CD4-positive, alpha-beta T cell (primary cell): ENCODE data around the gene C10orf71. TPM values are rescaled to one million over a fixed set of nuclear protein-coding genes. Genes with fewer than 3 reads are reported as not detected.

Source experiments
- ATAC-seq: fragments of 200-7000 bp; cut with Tn5 transposase; one replicate; pipeline ENCODE4 v1.10.0; 2022; ENCODE audit warnings: mild to moderate bottlenecking; ENCODE audit not compliant: poor library complexity
- CTCF ChIA-PET: fragments of 350-600 bp; sonication (Branson Sonifier 250); formaldehyde crosslinking; loops from one replicate; lab custom pipeline; 2021; ENCODE audit warnings: antibody characterized with exemption, inconsistent platforms; lab: Charles Lee
- POLR2A ChIA-PET: fragments of 350-600 bp; sonication (Branson Sonifier 250); formaldehyde crosslinking; loops from one replicate; lab custom pipeline; 2021; ENCODE audit warnings: antibody characterized with exemption, inconsistent platforms; lab: Charles Lee
- DNase-seq, 14 experiments: peaks; one replicate each; pipeline ENCODE4 v3.0.0-alpha.2; 2013 to 2020; ENCODE audit warnings: mixed read lengths in 2 of 14
- H3K27ac ChIP-seq, 2 donors: one replicate each; pipeline versions ENCODE4 v1.5.1 to v1.7.0; 2013; ENCODE audit warnings: low read length in 2 of 2, low read depth in 1 of 2, mild to moderate bottlenecking in 1 of 2
- H3K27me3 ChIP-seq, 2 experiments: 1 replicate in 1 of 2; 2 replicates in 1 of 2; pipeline versions ENCODE4 v1.6.1 to v1.7.0; 2013; ENCODE audit warnings: low read length in 2 of 2, control low read depth in 1 of 2, mild to moderate bottlenecking in 1 of 2, moderate library complexity in 1 of 2; ENCODE audit not compliant: insufficient read depth in 2 of 2, control insufficient read depth in 1 of 2
- H3K36me3 ChIP-seq: one replicate; pipeline ENCODE4 v1.6.1; 2013; ENCODE audit warnings: low read length, control low read depth; ENCODE audit not compliant: insufficient read depth
- H3K4me1 ChIP-seq: one replicate; pipeline ENCODE4 v1.6.1; 2013; ENCODE audit warnings: low read length, control low read depth; ENCODE audit not compliant: insufficient read depth
- H3K4me3 ChIP-seq: one replicate; pipeline ENCODE4 v1.5.1; 2013; ENCODE audit warnings: mild to moderate bottlenecking, low read length, moderate library complexity
- H3K9me3 ChIP-seq, 2 experiments: 1 replicate in 1 of 2; 2 replicates in 1 of 2; pipeline versions ENCODE4 v1.6.1 to v1.7.0; 2013; ENCODE audit warnings: low read length in 2 of 2, mild to moderate bottlenecking in 2 of 2, control low read depth in 1 of 2, moderate library complexity in 1 of 2; ENCODE audit not compliant: control insufficient read depth in 1 of 2, insufficient read depth in 1 of 2
- H3K27ac Mint-ChIP-seq: one replicate; pipeline ENCODE4 v1.8.0; 2020; ENCODE audit warnings: mixed read lengths
- H3K27me3 Mint-ChIP-seq: one replicate; pipeline ENCODE4 v1.8.0; 2021; ENCODE audit warnings: mixed read lengths
- H3K36me3 Mint-ChIP-seq: one replicate; pipeline ENCODE4 v1.8.0; 2021; ENCODE audit warnings: low read depth, mixed read lengths
- H3K4me1 Mint-ChIP-seq: one replicate; pipeline ENCODE4 v1.8.0; 2021; ENCODE audit warnings: low read depth, mixed read lengths
- H3K4me3 Mint-ChIP-seq: one replicate; pipeline ENCODE4 v1.8.0; 2020; ENCODE audit warnings: mild to moderate bottlenecking, mixed read lengths
- H3K9me3 Mint-ChIP-seq: one replicate; pipeline ENCODE4 v1.8.0; 2020; ENCODE audit warnings: mixed read lengths
- CTCF ChIP-seq: fragments of 200-600 bp; IDR thresholded peaks from one replicate; pipeline ENCODE4 v1.8.0; 2022; ENCODE audit warnings: antibody characterized with exemption, mild to moderate bottlenecking
- intact Hi-C, 2 experiments: fragments of 100-400 bp; cut with DNase I in 1 of 2; cut with micrococcal nuclease in 1 of 2; formaldehyde crosslinking; loops; one replicate each; pipeline versions ENCODE4 v1.15.1 to v1.9.0; 2023 to 2025; cut with DNase I, micrococcal nuclease
- total RNA-seq, 174 experiments: library from RNA in 2 of 174; stranded (reverse) in 2 of 174; gene quantifications; one replicate each; pipeline ENCODE4 v1.2.3 and lab custom pipeline; 2021 to 2026

Gene C10orf71
- total RNA-seq, 2 experiments from 2014 or later: not detected

- ATAC-seq: no peak
- CTCF ChIA-PET: no interaction called here
- Mint-ChIP-seq H3K4me1 (no peaks in the 10 kb centered on the region), H3K27me3 (no peaks in the 10 kb centered on the region), H3K36me3 (no peaks in the 10 kb centered on the region), H3K9me3 (no peaks in the 10 kb centered on the region), H3K4me3 (no peak overlapping the region), H3K27ac (no peak overlapping the region)
- Histone ChIP-seq H3K4me3 (no peak overlapping the region), H3K4me1 (no peaks in the 10 kb centered on the region), H3K27me3 (peaks cover 0 to 5% of the 10 kb centered on the region in 2 experiments), H3K9me3 (peaks cover 0 to 4% of the 10 kb centered on the region in 2 experiments), H3K27ac (no peak overlapping the region), H3K36me3 (no peaks in the 10 kb centered on the region)
- no peak for DNase-seq
- no peak for TF ChIP-seq CTCF
- POLR2A ChIA-PET: no interaction called here
- intact Hi-C loops: no loop called here
These were observed 4.7 kb downstream of the C10orf71 start for GRCh38 chr10:49303711-49304110.

GRCh38 chr10:49304137-49304536, 5.2 kb downstream of the C10orf71 start:
- Histone ChIP-seq H3K4me1 (peaks cover 1% of the 10 kb centered on the region), H3K9me3 (peaks cover 0 to 7% of the 10 kb centered on the region in 2 experiments), H3K36me3 (no peaks in the 10 kb centered on the region), H3K27ac (no peak overlapping the region), H3K4me3 (no peak overlapping the region), H3K27me3 (peaks cover 0 to 5% of the 10 kb centered on the region in 2 experiments)
- ATAC-seq (no peak), DNase-seq (no peak)
- Mint-ChIP-seq H3K27ac (no peak overlapping the region), H3K36me3 (no peaks in the 10 kb centered on the region), H3K4me1 (peaks cover under 1% of the 10 kb centered on the region), H3K4me3 (no peak overlapping the region), H3K9me3 (no peaks in the 10 kb centered on the region), H3K27me3 (no peaks in the 10 kb centered on the region)
- ChIA-PET POLR2A (no interaction called here), CTCF (no interaction called here)
- intact Hi-C loops: no loop called here
- TF ChIP-seq CTCF: no peak

- no peak for ATAC-seq
- Mint-ChIP-seq H3K9me3 (no peaks in the 10 kb centered on the region), H3K4me1 (peaks cover 9% of the 10 kb centered on the region), H3K27ac (no peak overlapping the region), H3K27me3 (no peaks in the 10 kb centered on the region), H3K36me3 (no peaks in the 10 kb centered on the region), H3K4me3 (no peak overlapping the region)
- H3K4me3 ChIP-seq: no peak overlapping the region
- peaks cover 0 to 7% of the 10 kb centered on the region in 2 experiments for H3K9me3 ChIP-seq
- POLR2A ChIA-PET: no interaction called here
- TF ChIP-seq CTCF: no peak
- no peak overlapping the region for H3K27ac ChIP-seq
- H3K36me3 ChIP-seq: no peaks in the 10 kb centered on the region
- peaks cover 0 to 5% of the 10 kb centered on the region in 2 experiments for H3K27me3 ChIP-seq
- H3K4me1 ChIP-seq: peaks cover 13% of the 10 kb centered on the region
- CTCF ChIA-PET: no interaction called here
- intact Hi-C loops: no loop called here
- no peak for DNase-seq
These were observed 9.0 kb downstream of the C10orf71 start for GRCh38 chr10:49307921-49308320.
